ENCODE data around the gene SASH1.
A peak's percentile ranks its signal among the peaks of the same experiment; 100 is the strongest.

The SASH1 gene

GRCh38 chr6:148419430-148419829, 76.8 kb downstream of the SASH1 start:
- DNase-seq (ENCODE audit: low read depth), result no peak
- TF ChIP-seq CTCF (conservative IDR thresholded peaks at IDR 0.05; ENCODE audit: low read depth, low read length), result no peak
- no peak overlapping the region for H3K4me3 ChIP-seq (ENCODE audit: low read length)

GRCh38 chr6:148422085-148422484, 79.4 kb downstream of the SASH1 start:
- H3K4me3 ChIP-seq (ENCODE audit: low read length), result no peak overlapping the region
- DNase-seq (ENCODE audit: low read depth), result peak; percentile 73
- no peak for TF ChIP-seq CTCF (conservative IDR thresholded peaks at IDR 0.05; ENCODE audit: low read depth, low read length)

GRCh38 chr6:148423133-148423532, 80.5 kb downstream of the SASH1 start:
- no peak for DNase-seq (ENCODE audit: low read depth)
- H3K4me3 ChIP-seq (ENCODE audit: low read length), result no peak overlapping the region
- no peak for TF ChIP-seq CTCF (conservative IDR thresholded peaks at IDR 0.05; ENCODE audit: low read depth, low read length)

GRCh38 chr6:148423601-148424270, 81.1 kb downstream of the SASH1 start:
- DNase-seq (ENCODE audit: low read depth), result no peak
- H3K4me3 ChIP-seq (ENCODE audit: low read length), result no peak overlapping the region
- no peak for TF ChIP-seq CTCF (conservative IDR thresholded peaks at IDR 0.05; ENCODE audit: low read depth, low read length)

- DNase-seq (ENCODE audit: low read depth), result no peak
- no peak for TF ChIP-seq CTCF (conservative IDR thresholded peaks at IDR 0.05; ENCODE audit: low read depth, low read length)
- no peak overlapping the region for H3K4me3 ChIP-seq (ENCODE audit: low read length)
Observed at GRCh38 chr6:148425443-148425842, 82.8 kb downstream of the SASH1 start.

- no peak overlapping the region for H3K4me3 ChIP-seq (ENCODE audit: low read length)
- TF ChIP-seq CTCF (conservative IDR thresholded peaks at IDR 0.05; ENCODE audit: low read depth, low read length), result no peak
- DNase-seq (ENCODE audit: low read depth), result no peak
Observed at GRCh38 chr6:148426317-148426977, 83.8 kb downstream of the SASH1 start.

- DNase-seq (ENCODE audit: low read depth), result no peak
- no peak for TF ChIP-seq CTCF (conservative IDR thresholded peaks at IDR 0.05; ENCODE audit: low read depth, low read length)
- no peak overlapping the region for H3K4me3 ChIP-seq (ENCODE audit: low read length)
Observed at GRCh38 chr6:148427333-148427732, 84.7 kb downstream of the SASH1 start.
